ENCODE data around the gene FOXK2. TPM values are rescaled to one million over a fixed set of nuclear protein-coding genes. Genes with fewer than 3 reads are reported as not detected.

The FOXK2 gene
- total and polyA plus RNA-seq, 2 donors (not counting 1 experiment from before 2014, with no cell fraction given): 19.7 to 62.7 TPM

GRCh38 chr17:82596837-82597672 lies 77.5 kb downstream of the FOXK2 start:
- H3K4me3 ChIP-seq (ENCODE audit: control extremely low read depth in 1 of 5, extremely low read depth in 1 of 5, insufficient read depth in 1 of 5, low read depth in 2 of 5, low read length in 4 of 5): no peak overlapping the region
- ChIA-PET CTCF (no interaction called here), POLR2A (no interaction called here)
- no peaks in the 10 kb centered on the region for H3K27me3 ChIP-seq (replicated peaks in 1 of 4; ENCODE audit: control extremely low read depth in 1 of 4, control insufficient read depth in 3 of 4, insufficient read depth in 4 of 4, low read length in 3 of 4)
- peaks cover 9% of the 10 kb centered on the region for H3K79me2 ChIP-seq (ENCODE audit: control insufficient read depth, insufficient read depth, low read length)
- intact Hi-C loops (cut with micrococcal nuclease): no loop called here
- H3K36me3 ChIP-seq (replicated peaks in 1 of 2; ENCODE audit: control extremely low read depth in 1 of 2, control insufficient read depth in 1 of 2, extremely low read depth in 1 of 2, insufficient read depth in 2 of 2, low read length in 1 of 2): peaks cover 0 to 27% of the 10 kb centered on the region in 2 experiments
- peaks cover 33 to 70% of the 10 kb centered on the region in 2 donors for H3K4me1 ChIP-seq (ENCODE audit: control insufficient read depth in 2 of 2, insufficient read depth in 2 of 2, low read length in 2 of 2)
- WGBS (ENCODE audit: insufficient coverage): 95% methylated on average over 29 of the region's 33 CpGs
- ATAC-seq (ENCODE audit: low read depth) (no peak), DNase-seq (no peak)
- H3K27ac ChIP-seq (ENCODE audit: low read length in 2 of 2): no peak overlapping the region
- Mint-ChIP-seq H3K4me3 (no peak overlapping the region), H3K27ac (no peak overlapping the region), H3K4me1 (peaks cover 68% of the 10 kb centered on the region), H3K9me3 (ENCODE audit: insufficient read depth) (no peaks in the 10 kb centered on the region), H3K27me3 (no peaks in the 10 kb centered on the region)
- H4K20me1 ChIP-seq (ENCODE audit: control insufficient read depth, insufficient read depth, low read length, poor library complexity, severe bottlenecking): no peaks in the 10 kb centered on the region
- H3K9me3 ChIP-seq (ENCODE audit: control extremely low read depth in 1 of 3, control insufficient read depth in 2 of 3, insufficient read depth in 1 of 3, low read length in 2 of 3): peaks cover 0 to 7% (median 0%) of the 10 kb centered on the region in 3 donors
- TF ChIP-seq CTCF (IDR thresholded peaks at IDR 0.05) (no peak), EZH2 (IDR thresholded peaks at IDR 0.05; ENCODE audit: borderline replicate concordance, insufficient read depth, low read depth, low read length, poor library complexity, severe bottlenecking) (no peak)
- H2AFZ ChIP-seq (ENCODE audit: insufficient read depth, low read depth, low read length, poor library complexity, severe bottlenecking): no peak overlapping the region
- H3K4me2 ChIP-seq (replicated peaks; ENCODE audit: low read depth, low read length, poor library complexity, severe bottlenecking): no peak overlapping the region
- no peak overlapping the region for H3K9ac ChIP-seq (ENCODE audit: low read length)

All from B cell (primary cell).